ENCODE results near the gene TBC1D16. TPM values are rescaled to one million over a fixed set of nuclear protein-coding genes. Genes with fewer than 3 reads are reported as not detected.
"Not testable (repeated sequence)": the region's sequence is repeated elsewhere in the genome, so short reads cannot be mapped to it uniquely, and the experiment has no call there.

TBC1D16 gene
- total RNA-seq, 1 donor from 2014 or later = 24.7 TPM

DNA sequence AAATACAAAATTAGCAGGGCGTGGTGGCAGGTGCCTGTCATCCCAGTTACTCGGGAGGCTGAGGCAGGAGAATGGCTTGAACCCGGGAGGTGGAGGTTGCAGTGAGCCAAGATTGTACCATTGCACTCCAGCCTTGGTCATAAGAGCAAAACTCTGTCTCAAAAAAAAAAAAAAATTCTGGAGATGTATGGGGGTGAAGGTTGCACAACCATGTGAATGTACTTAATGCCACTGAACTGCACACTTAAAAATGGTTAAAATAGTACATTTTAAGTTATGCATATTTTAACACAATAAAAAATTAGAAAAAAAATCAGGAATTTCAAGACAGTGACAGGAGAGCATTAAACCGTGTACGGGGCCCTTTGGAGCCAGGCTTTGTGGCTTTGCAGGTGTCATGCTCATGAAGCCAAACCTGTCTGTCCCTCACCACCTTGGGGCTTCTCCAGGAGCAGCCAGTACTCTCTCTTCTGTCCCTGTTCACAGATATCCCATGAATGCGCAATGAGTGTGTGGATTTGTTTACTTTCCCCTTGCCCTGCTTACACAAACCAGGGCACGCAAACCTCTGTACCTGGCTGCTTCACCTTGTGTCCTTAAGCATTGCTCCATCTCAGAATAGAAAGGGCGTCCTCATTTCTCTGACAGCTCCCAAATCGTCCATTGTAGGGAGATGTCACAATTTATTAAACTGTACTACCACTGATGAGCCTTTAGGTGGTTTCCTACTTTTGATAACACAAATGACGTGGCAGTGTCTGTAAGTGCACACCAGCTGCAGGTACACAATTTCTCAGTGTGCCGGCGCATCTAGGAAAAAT is 138.2 kb downstream of the TBC1D16 start:
- Histone ChIP-seq H3K9me3 (no peaks in the 10 kb centered on the region), H3K27ac (no peak overlapping the region), H3K4me3 (no peak overlapping the region), H3K4me1 (no peaks in the 10 kb centered on the region), H3K36me3 (no peaks in the 10 kb centered on the region), H3K27me3 (ENCODE audit: low read depth) (no peaks in the 10 kb centered on the region)
- ATAC-seq (peak; percentile 54 to 61), DNase-seq (no peak)
- TF ChIP-seq, protein P1, sequence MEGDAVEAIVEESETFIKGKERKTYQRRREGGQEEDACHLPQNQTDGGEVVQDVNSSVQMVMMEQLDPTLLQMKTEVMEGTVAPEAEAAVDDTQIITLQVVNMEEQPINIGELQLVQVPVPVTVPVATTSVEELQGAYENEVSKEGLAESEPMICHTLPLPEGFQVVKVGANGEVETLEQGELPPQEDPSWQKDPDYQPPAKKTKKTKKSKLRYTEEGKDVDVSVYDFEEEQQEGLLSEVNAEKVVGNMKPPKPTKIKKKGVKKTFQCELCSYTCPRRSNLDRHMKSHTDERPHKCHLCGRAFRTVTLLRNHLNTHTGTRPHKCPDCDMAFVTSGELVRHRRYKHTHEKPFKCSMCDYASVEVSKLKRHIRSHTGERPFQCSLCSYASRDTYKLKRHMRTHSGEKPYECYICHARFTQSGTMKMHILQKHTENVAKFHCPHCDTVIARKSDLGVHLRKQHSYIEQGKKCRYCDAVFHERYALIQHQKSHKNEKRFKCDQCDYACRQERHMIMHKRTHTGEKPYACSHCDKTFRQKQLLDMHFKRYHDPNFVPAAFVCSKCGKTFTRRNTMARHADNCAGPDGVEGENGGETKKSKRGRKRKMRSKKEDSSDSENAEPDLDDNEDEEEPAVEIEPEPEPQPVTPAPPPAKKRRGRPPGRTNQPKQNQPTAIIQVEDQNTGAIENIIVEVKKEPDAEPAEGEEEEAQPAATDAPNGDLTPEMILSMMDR (IDR thresholded peaks at IDR 0.05) = no peak
- intact Hi-C loops (cut with DNase I) = no loop called here

DNA sequence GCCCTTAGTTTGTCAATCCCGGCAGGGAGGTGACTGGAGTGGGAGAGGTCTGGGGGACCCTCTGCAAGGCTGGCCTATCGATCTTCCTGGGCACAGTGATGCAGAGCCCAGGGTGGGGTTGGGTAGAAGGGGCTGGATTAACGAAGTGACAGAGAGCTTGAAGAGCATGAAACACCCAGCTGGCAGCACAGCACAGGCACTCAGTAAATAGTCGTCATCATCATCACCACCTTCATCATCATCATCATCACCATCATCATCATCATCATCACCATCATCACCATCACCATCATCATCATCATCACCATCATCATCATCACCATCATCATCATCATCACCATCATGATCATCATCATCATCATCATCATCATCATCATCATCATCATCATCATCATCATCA is 142.2 kb downstream of the TBC1D16 start:
- H3K27ac ChIP-seq; ATAC-seq; DNase-seq; H3K9me3 ChIP-seq; H3K4me1 ChIP-seq; H3K4me3 ChIP-seq; intact Hi-C loops (cut with DNase I); H3K36me3 ChIP-seq: not testable (repeated sequence)
- H3K27me3 ChIP-seq (ENCODE audit: low read depth) = peaks cover 11% of the 10 kb centered on the region

DNA sequence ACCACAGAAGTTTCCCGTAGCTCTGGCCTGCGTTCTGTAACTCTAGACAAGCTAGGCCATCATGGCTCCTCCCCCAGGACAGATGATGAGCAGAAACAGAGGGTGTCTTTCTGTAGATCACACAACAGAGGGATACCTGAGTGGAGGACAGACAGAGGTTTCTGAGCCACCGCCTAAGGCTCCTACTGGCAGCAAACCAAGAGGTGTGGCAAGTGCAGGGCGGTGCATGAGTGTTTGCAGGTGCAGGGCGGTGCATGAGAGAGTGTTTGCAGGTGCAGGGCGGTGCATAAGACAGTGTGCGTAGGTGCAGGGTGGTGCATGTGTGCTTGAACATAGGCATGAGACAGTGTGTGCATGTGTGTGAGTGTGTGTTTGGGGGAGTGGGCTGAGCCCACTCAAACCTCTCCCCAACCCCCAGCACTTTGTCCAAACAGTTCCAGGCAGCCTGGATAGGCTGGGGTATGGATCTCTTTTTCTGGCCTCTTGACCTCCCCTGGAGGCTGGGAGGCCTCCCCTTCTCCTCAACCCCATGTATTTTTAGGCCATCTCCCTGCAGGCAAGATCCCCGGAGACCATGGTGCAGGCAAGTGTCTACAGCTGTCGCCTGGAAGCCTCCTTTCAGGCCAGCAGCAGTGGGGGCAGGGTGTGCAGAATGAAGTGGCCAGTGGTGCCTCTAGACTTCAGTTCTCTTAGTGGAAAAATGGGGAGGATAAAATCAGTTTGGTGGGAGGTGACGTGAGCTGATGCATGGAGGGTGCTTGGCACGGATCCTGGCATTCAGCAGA is 143.0 kb downstream of the TBC1D16 start:
- no peaks in the 10 kb centered on the region for H3K9me3 ChIP-seq
- peaks cover 6% of the 10 kb centered on the region for H3K4me1 ChIP-seq
- DNase-seq (peak; percentile 66), ATAC-seq (peak; percentile 64 to 72)
- H3K4me3 ChIP-seq = no peak overlapping the region
- no peaks in the 10 kb centered on the region for H3K36me3 ChIP-seq
- intact Hi-C loops (cut with DNase I) = no loop called here
- peaks cover 11% of the 10 kb centered on the region for H3K27me3 ChIP-seq (ENCODE audit: low read depth)
- no peak overlapping the region for H3K27ac ChIP-seq
- TF ChIP-seq, protein P1 (IDR thresholded peaks at IDR 0.05) = no peak

DNA sequence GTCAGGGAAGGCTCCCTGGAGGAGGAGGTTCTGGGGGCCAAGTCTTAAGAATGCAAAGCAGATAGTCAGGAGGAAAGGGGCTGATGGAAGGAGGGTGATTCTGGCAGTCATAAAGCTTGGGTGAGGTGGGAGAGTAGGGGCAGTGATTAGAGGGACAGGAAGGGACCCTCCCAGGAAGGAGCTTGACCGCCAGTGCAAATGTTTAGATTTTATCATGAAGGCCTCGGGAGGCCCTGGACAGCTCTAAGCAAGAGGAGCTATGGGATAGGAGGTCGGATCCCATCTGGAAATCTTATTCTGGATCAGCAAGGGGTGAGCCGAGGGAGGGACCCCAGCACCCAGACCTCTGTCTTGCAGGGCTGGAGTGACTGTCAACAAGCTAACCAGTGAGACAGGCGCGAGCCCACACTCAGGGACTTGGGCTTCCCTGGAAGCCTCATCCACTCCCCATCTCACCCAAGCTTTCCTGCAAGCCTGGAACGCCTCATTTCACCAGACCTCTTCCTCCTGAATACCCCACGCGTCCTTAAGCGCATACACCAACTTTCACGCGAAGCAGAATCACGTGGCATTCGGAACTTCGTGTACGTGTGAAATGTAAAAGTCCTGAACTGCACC is 144.4 kb downstream of the TBC1D16 start:
- H3K27me3 ChIP-seq (ENCODE audit: low read depth) = peaks cover 11% of the 10 kb centered on the region
- no peak for DNase-seq
- TF ChIP-seq, protein P1 (IDR thresholded peaks at IDR 0.05) = no peak

DNA sequence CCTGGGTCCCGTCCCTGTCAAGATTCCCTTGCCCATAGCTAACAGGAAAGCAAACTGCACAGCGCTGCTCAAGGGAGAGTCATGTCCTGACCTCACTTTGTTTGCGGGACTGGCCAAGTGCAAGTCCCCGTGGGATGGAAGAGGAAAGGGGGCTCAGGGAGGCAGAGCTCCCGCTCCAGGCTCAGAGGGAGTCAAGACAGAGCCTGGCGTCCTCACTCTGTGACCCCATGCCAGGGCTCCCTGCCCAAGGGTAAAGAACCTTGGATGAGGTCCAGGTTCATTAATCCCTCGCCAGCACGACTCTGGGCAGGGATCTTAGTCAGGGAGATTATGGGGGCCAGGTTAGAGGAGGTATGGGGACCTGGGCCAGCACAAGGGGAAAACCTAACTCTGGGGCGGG is 145.0 kb downstream of the TBC1D16 start:
- H3K36me3 ChIP-seq = no peaks in the 10 kb centered on the region
- DNase-seq (no peak), ATAC-seq (no peak)
- TF ChIP-seq, protein P1 (IDR thresholded peaks at IDR 0.05) = no peak
- peaks cover 6% of the 10 kb centered on the region for H3K4me1 ChIP-seq
- intact Hi-C loops (cut with DNase I) = no loop called here
- no peak overlapping the region for H3K4me3 ChIP-seq
- peak overlapping the region; percentile 36 for H3K27ac ChIP-seq
- peaks cover 11% of the 10 kb centered on the region for H3K27me3 ChIP-seq (ENCODE audit: low read depth)
- H3K9me3 ChIP-seq = no peaks in the 10 kb centered on the region

More for the DNA sequence above, 144.4 kb downstream of the TBC1D16 start:
- intact Hi-C loops (cut with DNase I) = no loop called here
- Histone ChIP-seq H3K4me3 (no peak overlapping the region), H3K9me3 (no peaks in the 10 kb centered on the region), H3K4me1 (peaks cover 6% of the 10 kb centered on the region), H3K27ac (peak overlapping the region; percentile 36), H3K36me3 (no peaks in the 10 kb centered on the region)
- ATAC-seq = no peak

Data from lower lobe of right lung (tissue), 2 donors.